Measurements from ENCODE around the gene PLA2G5. TPM values are rescaled to one million over a fixed set of nuclear protein-coding genes. Genes with fewer than 3 reads are reported as not detected.

The PLA2G5 gene
- total and polyA plus RNA-seq, 9 of the 15 experiments (the other 6 are each of a cell fraction or from before 2014, with no cell fraction given) = not detected

DNA sequence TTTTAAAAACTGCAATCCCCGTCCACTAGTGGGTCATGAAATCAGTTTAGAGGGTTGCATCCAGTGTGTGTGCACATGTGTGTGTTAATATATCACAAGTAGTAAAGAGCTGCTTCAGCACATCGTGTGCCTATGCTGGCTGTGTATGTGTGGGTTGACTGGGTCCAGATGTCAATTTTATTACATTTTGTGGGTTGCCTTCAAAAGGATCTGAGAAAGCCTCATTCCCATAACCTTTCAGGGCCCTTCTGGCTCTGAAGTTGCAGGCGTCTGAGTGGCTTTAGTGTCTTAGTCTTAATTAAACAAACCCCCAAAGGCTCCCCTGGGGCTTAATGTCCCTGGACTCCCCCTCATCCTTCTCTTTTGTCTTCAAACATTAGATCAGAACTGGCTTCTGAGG, 29.5 kb downstream of the PLA2G5 start (continued):
- TF ChIP-seq TBP (optimal IDR thresholded peaks at IDR 0.05; ENCODE audit: low read depth, low read length) (no peak), USF1 (CRISPR knock-in tag; IDR thresholded peaks at IDR 0.05) (no peak), ZNF134 (CRISPR knock-in tag; conservative IDR thresholded peaks at IDR 0.05) (no peak)

DNA sequence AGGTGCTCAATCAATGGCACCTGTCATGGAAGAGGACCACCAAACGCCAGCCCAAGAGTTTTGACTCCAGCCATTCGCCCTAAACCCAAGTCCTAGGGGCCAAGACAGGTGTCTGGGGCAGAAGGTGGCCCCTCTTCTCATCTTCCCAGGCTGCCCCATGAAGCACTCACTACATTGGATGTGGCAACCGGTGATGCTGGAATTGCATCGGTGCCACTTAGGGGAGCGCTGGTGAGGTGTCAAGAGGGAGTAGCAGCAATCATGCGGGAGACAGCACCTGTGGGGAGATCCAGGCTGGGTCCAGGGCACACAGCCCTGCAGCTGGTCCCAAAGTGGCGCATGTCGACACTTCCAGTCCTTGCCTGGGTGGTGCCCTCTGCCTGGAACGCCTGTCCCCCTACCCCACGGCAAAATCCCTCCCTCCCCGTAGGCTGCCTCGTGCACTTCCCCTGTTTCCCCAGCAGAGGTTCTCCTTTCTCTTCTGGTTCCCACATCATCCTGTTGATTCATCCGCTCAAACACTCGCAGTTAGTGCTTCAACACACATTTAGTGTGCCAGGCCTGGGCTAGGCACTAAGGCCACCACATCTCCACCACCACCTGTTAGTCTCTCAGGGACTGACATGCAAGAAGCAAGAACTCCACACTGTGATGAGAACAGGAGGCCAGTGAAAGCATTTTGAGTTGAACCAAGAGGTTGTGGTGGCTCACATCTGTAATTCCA, 30.8 kb downstream of the PLA2G5 start:
- Histone ChIP-seq H3K27ac (ENCODE audit: extremely low read depth, low read depth, low read length) (no peak overlapping the region), H3K9ac (ENCODE audit: insufficient read depth in 1 of 2, low read depth in 2 of 2, low read length in 2 of 2) (no peak overlapping the region), H3K4me3 (no peak overlapping the region), H2AFZ (ENCODE audit: low read depth, low read length) (no peak overlapping the region), H3K9me3 (replicated peaks; ENCODE audit: control insufficient read depth, insufficient read depth, low read depth, low read length) (no peaks in the 10 kb centered on the region), H3K36me3 (ENCODE audit: control insufficient read depth, insufficient read depth, low read length) (no peaks in the 10 kb centered on the region), H3K9me1 (ENCODE audit: control insufficient read depth, insufficient read depth, low read length) (no peaks in the 10 kb centered on the region), H3K79me2 (ENCODE audit: control insufficient read depth, insufficient read depth, low read length) (no peaks in the 10 kb centered on the region), H4K20me1 (replicated peaks; ENCODE audit: control insufficient read depth, insufficient read depth, low read length) (no peaks in the 10 kb centered on the region), H3K4me2 (ENCODE audit: insufficient read depth, low read length) (no peak overlapping the region), H3K4me1 (replicated peaks in 1 of 2; ENCODE audit: control insufficient read depth in 2 of 2, insufficient read depth in 2 of 2, low read length in 2 of 2) (no peaks in the 10 kb centered on the region), H3K27me3 (ENCODE audit: control insufficient read depth in 2 of 2, insufficient read depth in 2 of 2, low read length in 2 of 2) (peaks cover 3 to 15% of the 10 kb centered on the region in 2 experiments; a peak in 4 of 5 replicates)
- in situ Hi-C loops (cut with MboI) (loop anchor here (5.0 kb wide), 1 partner anchor 392 kb away; no protein-coding TSS in a partner anchor), intact Hi-C loops (cut with micrococcal nuclease) (loop anchor here (1.0 to 5.0 kb wide), 3 partner anchors 52 to 392 kb away; partner anchors contain the start of gene PLA2G2A)
- POLR2A ChIA-PET = interaction anchor here (0.9 kb wide), 1 partner anchor 10 kb away, joined by 3 read pairs; no protein-coding TSS in a partner anchor
- no TSS peak for BruUV-seq (replicated peaks)
- under 1% methylated on average over 13 of the region's 14 CpGs for WGBS (ENCODE audit: insufficient coverage, low coverage, missing lambda C conversion rate)
- FAIRE-seq = peak; percentile 80
- peak; percentile 96 for ATAC-seq
- peak; percentile 43 to 64 (median 54) for DNase-seq (ENCODE audit: extremely low read depth in 1 of 4, low spot score in 3 of 4)
- CTCF ChIA-PET (ENCODE audit: low intra/inter-chr PET ratio) = interaction anchor here (0.6 to 2.0 kb wide), 6 partner anchors 49 to 786 kb away, joined by 3 to 17 read pairs (median 4); no protein-coding TSS in a partner anchor
- TF ChIP-seq, protein P1, sequence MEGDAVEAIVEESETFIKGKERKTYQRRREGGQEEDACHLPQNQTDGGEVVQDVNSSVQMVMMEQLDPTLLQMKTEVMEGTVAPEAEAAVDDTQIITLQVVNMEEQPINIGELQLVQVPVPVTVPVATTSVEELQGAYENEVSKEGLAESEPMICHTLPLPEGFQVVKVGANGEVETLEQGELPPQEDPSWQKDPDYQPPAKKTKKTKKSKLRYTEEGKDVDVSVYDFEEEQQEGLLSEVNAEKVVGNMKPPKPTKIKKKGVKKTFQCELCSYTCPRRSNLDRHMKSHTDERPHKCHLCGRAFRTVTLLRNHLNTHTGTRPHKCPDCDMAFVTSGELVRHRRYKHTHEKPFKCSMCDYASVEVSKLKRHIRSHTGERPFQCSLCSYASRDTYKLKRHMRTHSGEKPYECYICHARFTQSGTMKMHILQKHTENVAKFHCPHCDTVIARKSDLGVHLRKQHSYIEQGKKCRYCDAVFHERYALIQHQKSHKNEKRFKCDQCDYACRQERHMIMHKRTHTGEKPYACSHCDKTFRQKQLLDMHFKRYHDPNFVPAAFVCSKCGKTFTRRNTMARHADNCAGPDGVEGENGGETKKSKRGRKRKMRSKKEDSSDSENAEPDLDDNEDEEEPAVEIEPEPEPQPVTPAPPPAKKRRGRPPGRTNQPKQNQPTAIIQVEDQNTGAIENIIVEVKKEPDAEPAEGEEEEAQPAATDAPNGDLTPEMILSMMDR (IDR thresholded peaks at IDR 0.05 in 2 of 3, conservative IDR thresholded peaks at IDR 0.05 in 1 of 3; ENCODE audit: insufficient read depth in 2 of 3, low read depth in 1 of 3, low read length in 3 of 3) = peak; percentile 73 to 84 (median 80)
- peak; percentile 17; the same call in 1 of the 2 replicates for TF ChIP-seq ARID2 (IDR thresholded peaks at IDR 0.05)
- TF ChIP-seq REST (IDR thresholded peaks at IDR 0.05; ENCODE audit: borderline replicate concordance) = peak; percentile 83
- TF ChIP-seq REST (CRISPR knock-in tag; IDR thresholded peaks at IDR 0.05; ENCODE audit: low read depth) = no peak
- TF ChIP-seq SMAD4 (CRISPR knock-in tag; conservative IDR thresholded peaks at IDR 0.05) = no peak
- TF ChIP-seq ZNF263 (CRISPR knock-in tag; IDR thresholded peaks at IDR 0.05; ENCODE audit: borderline replicate concordance) = no peak

Data from K562 (cell line).